Measurements from ENCODE around the gene ADAMTS18.

The ADAMTS18 gene

DNA sequence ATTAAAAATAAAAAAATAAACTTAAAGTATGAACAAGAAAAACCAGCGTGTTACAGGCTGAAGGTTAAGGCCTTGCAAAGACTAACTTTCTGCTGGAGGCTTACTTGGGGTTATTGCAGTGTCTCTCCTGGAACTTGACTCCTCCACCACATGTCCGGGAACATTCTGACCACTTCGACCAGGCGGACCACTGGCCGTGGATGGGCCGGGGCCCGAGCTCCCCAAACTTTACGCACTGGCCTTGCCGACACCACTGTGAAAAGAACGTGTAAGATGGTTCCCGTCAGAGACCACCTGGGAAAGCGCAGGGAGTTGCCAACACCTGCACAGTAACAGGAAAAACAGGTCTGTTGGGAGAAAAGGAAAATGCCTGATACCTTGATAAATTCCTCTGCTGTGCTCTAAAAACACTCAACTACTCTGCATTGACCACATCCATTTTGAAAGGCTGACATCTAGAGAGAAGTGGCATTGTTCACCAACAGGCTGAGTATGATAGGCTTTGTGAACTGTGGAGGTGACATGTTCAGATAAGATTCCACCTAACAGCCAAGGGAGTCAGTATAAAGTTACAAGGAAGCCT lies 99.1 kb downstream of the ADAMTS18 start:
- no peaks in the 10 kb centered on the region for H4K20me1 ChIP-seq (ENCODE audit: insufficient read depth)
- H3K27ac ChIP-seq, result no peak overlapping the region
- H3K4me1 ChIP-seq (ENCODE audit: low read depth, poor library complexity, severe bottlenecking), result no peaks in the 10 kb centered on the region
- H3K79me2 ChIP-seq (ENCODE audit: insufficient read depth, low read depth), result no peaks in the 10 kb centered on the region
- no peak overlapping the region for H3K4me2 ChIP-seq
- no peaks in the 10 kb centered on the region for H3K36me3 ChIP-seq (ENCODE audit: insufficient read depth)
- no peak overlapping the region for H3K4me3 ChIP-seq (IDR thresholded peaks at IDR 0.05; ENCODE audit: insufficient read depth, low read depth, low read length)
- TF ChIP-seq, protein P1, sequence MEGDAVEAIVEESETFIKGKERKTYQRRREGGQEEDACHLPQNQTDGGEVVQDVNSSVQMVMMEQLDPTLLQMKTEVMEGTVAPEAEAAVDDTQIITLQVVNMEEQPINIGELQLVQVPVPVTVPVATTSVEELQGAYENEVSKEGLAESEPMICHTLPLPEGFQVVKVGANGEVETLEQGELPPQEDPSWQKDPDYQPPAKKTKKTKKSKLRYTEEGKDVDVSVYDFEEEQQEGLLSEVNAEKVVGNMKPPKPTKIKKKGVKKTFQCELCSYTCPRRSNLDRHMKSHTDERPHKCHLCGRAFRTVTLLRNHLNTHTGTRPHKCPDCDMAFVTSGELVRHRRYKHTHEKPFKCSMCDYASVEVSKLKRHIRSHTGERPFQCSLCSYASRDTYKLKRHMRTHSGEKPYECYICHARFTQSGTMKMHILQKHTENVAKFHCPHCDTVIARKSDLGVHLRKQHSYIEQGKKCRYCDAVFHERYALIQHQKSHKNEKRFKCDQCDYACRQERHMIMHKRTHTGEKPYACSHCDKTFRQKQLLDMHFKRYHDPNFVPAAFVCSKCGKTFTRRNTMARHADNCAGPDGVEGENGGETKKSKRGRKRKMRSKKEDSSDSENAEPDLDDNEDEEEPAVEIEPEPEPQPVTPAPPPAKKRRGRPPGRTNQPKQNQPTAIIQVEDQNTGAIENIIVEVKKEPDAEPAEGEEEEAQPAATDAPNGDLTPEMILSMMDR (conservative IDR thresholded peaks at IDR 0.05; ENCODE audit: low read depth, low read length), result no peak
- no peak overlapping the region for H2AFZ ChIP-seq (ENCODE audit: low read depth)
- no peak overlapping the region for H3K9ac ChIP-seq
- no peaks in the 10 kb centered on the region for H3K27me3 ChIP-seq (ENCODE audit: insufficient read depth, low read depth)

DNA sequence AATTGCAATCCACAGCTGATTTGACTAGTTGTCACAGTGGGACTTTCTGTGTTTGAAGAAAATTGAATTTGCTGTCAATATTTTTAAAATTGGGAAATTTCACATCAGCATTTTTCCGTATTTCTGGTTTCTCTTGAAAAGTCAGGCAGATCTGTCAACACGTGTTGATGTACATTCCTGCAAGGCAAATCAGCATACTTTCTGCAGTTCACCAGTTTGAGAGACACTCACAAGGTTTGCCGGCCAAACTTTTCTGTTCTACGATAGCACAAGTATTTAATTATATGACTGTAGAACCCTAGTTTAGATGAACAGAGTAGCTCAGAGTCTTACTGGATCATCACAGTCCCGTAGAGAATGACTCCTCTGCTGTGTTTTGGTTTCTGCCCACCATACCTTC lies 102.0 kb downstream of the ADAMTS18 start:
- H2AFZ ChIP-seq (ENCODE audit: low read depth), result no peak overlapping the region
- no peak overlapping the region for H3K4me2 ChIP-seq
- TF ChIP-seq, protein P1 (conservative IDR thresholded peaks at IDR 0.05; ENCODE audit: low read depth, low read length), result no peak
- no peaks in the 10 kb centered on the region for H4K20me1 ChIP-seq (ENCODE audit: insufficient read depth)
- H3K4me1 ChIP-seq (ENCODE audit: low read depth, poor library complexity, severe bottlenecking), result no peaks in the 10 kb centered on the region
- no peak overlapping the region for H3K27ac ChIP-seq
- no peaks in the 10 kb centered on the region for H3K27me3 ChIP-seq (ENCODE audit: insufficient read depth, low read depth)
- no peaks in the 10 kb centered on the region for H3K79me2 ChIP-seq (ENCODE audit: insufficient read depth, low read depth)
- no peak overlapping the region for H3K4me3 ChIP-seq (IDR thresholded peaks at IDR 0.05; ENCODE audit: insufficient read depth, low read depth, low read length)
- H3K9ac ChIP-seq, result no peak overlapping the region
- no peaks in the 10 kb centered on the region for H3K36me3 ChIP-seq (ENCODE audit: insufficient read depth)

DNA sequence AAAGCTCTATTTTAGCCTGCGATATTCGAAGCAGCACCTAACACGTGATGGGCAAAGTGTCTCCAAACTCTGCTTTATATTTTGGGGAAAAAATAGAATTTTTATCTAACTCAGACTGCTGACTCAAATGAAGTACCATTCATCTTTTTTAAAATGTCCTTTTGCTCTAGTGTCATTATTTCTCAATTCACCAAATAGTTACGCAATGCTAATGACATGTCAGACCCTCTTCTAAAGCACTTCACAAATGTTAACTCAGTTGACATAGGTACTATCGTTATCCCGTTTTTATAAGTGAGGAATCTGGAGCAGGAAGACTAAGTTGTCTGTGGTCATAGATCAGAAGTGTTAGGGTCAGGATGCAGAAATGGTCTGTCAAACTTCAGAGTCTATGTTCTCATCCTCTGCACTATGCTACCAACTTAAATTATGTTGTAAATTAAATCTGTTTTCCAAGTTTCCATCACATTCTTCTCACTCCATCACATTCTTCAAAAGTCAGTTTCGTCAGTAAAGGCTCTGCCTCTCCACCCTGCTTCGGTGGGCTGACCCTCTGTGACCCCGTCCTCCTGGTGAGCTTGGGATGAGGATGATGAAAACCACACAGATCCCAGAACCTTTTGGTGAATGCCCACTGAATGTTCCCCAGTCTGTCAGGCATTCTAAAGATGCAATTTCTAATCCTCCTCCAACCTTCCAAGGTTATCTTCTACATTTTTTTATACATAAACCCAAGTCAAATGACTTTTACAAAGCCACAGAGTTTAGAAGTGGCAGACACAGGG lies 102.8 kb downstream of the ADAMTS18 start:
- H3K79me2 ChIP-seq (ENCODE audit: insufficient read depth, low read depth), result no peaks in the 10 kb centered on the region
- no peak overlapping the region for H3K4me2 ChIP-seq
- TF ChIP-seq, protein P1 (conservative IDR thresholded peaks at IDR 0.05; ENCODE audit: low read depth, low read length), result no peak

DNA sequence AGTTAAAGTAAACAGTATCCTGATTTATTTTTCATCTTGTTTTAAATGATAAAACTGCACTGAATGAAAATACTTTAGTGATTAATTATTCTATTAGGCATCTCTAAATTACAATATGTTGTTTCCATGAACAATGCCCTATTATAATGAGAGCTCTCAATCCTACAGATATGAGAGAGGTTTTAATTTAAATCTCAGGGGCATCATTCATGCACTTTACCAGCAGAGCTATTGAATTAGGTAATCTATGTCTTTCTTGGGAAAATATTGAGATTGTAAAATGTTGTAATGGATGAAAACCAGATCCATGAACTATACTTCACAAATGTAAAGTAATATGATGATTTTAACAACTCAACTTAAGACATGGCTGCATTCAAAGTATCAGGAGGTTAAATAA lies 103.8 kb downstream of the ADAMTS18 start:
- H3K9ac ChIP-seq, result no peak overlapping the region
- H3K4me3 ChIP-seq (IDR thresholded peaks at IDR 0.05; ENCODE audit: insufficient read depth, low read depth, low read length), result no peak overlapping the region
- H3K4me1 ChIP-seq (ENCODE audit: low read depth, poor library complexity, severe bottlenecking), result no peaks in the 10 kb centered on the region
- H4K20me1 ChIP-seq (ENCODE audit: insufficient read depth), result no peaks in the 10 kb centered on the region
- H3K36me3 ChIP-seq (ENCODE audit: insufficient read depth), result no peaks in the 10 kb centered on the region
- H2AFZ ChIP-seq (ENCODE audit: low read depth), result no peak overlapping the region
- H3K27me3 ChIP-seq (ENCODE audit: insufficient read depth, low read depth), result no peaks in the 10 kb centered on the region
- no peak overlapping the region for H3K4me2 ChIP-seq
- H3K79me2 ChIP-seq (ENCODE audit: insufficient read depth, low read depth), result no peaks in the 10 kb centered on the region
- no peak overlapping the region for H3K27ac ChIP-seq
- TF ChIP-seq, protein P1 (conservative IDR thresholded peaks at IDR 0.05; ENCODE audit: low read depth, low read length), result no peak

More for the DNA sequence above, 102.8 kb downstream of the ADAMTS18 start:
- Histone ChIP-seq H3K4me3 (IDR thresholded peaks at IDR 0.05; ENCODE audit: insufficient read depth, low read depth, low read length) (no peak overlapping the region), H3K36me3 (ENCODE audit: insufficient read depth) (no peaks in the 10 kb centered on the region), H2AFZ (ENCODE audit: low read depth) (no peak overlapping the region), H4K20me1 (ENCODE audit: insufficient read depth) (no peaks in the 10 kb centered on the region), H3K27ac (no peak overlapping the region), H3K9ac (no peak overlapping the region), H3K27me3 (ENCODE audit: insufficient read depth, low read depth) (no peaks in the 10 kb centered on the region), H3K4me1 (ENCODE audit: low read depth, poor library complexity, severe bottlenecking) (no peaks in the 10 kb centered on the region)

Data from KMS-11 (cell line).